OCI-LY7 (cell line): Measurements from ENCODE around the gene RGS19. TPM values are rescaled to one million over a fixed set of nuclear protein-coding genes. Genes with fewer than 3 reads are reported as not detected.

Source experiments
- BruUV-seq: library from RNA; stranded (reverse); fragments of 400-500 nt; replicated peaks from 2 replicates; lab custom pipeline; 2021; lab: Mats Ljungman, UMichigan
- CTCF ChIA-PET: fragments of 300-600 bp; sonication (Branson Sonifier 250); formaldehyde crosslinking; loops from one replicate; lab custom pipeline; 2022; ENCODE audit warnings: antibody characterized with exemption; ENCODE audit not compliant: unreplicated experiment; lab: Charles Lee
- POLR2A ChIA-PET: fragments of 300-600 bp; sonication (Branson Sonifier 250); formaldehyde crosslinking; loops from one replicate; lab custom pipeline; 2022; ENCODE audit warnings: antibody characterized with exemption; lab: Charles Lee
- DNase-seq: peaks from one replicate; pipeline ENCODE4 v3.0.0-alpha.2; 2015; ENCODE audit warnings: low spot score
- H2AFZ ChIP-seq: fragments of 200-600 bp; sonication (generic), shearing (Covaris generic); 2 replicates; pipeline ENCODE4 v1.6.1; 2014; ENCODE audit warnings: mild to moderate bottlenecking, antibody characterized with exemption, low read length, moderate library complexity
- H3K27ac ChIP-seq: fragments of 200-600 bp; sonication (generic); 2 replicates; pipeline ENCODE4 v1.5.1; 2014; ENCODE audit warnings: mixed run types, low read depth, mild to moderate bottlenecking, moderate library complexity, low read length, inconsistent platforms; ENCODE audit not compliant: poor library complexity, severe bottlenecking
- H3K36me3 ChIP-seq: fragments of 200-600 bp; sonication (generic); 2 replicates; pipeline ENCODE4 v1.6.1; 2014; ENCODE audit warnings: mild to moderate bottlenecking, antibody characterized with exemption, low read length, moderate library complexity, mixed read lengths; ENCODE audit not compliant: insufficient read depth
- H3K4me1 ChIP-seq: fragments of 200-600 bp; sonication (generic); 2 replicates; pipeline ENCODE4 v1.5.1; 2014; ENCODE audit warnings: mild to moderate bottlenecking, low read length; ENCODE audit not compliant: insufficient read depth, poor library complexity, severe bottlenecking
- H3K4me2 ChIP-seq: fragments of 200-600 bp; sonication (generic); 2 replicates; pipeline ENCODE4 v1.6.1; 2014; ENCODE audit warnings: mild to moderate bottlenecking, low read length
- H3K4me3 ChIP-seq: fragments of 200-600 bp; sonication (generic); 2 replicates; pipeline ENCODE4 v1.5.1; 2014; ENCODE audit warnings: mild to moderate bottlenecking, low read depth, low read length; ENCODE audit not compliant: poor library complexity, severe bottlenecking
- H3K79me2 ChIP-seq: fragments of 200-600 bp; sonication (generic); 2 replicates; pipeline ENCODE4 v1.6.1; 2016; ENCODE audit warnings: low read depth, mild to moderate bottlenecking, low read length, moderate library complexity, mixed read lengths; ENCODE audit not compliant: insufficient read depth
- H3K9me2 ChIP-seq: fragments of 200-600 bp; sonication (generic); 2 replicates; pipeline ENCODE4 v1.6.1; 2016; ENCODE audit warnings: mild to moderate bottlenecking, low read length, mixed read lengths; ENCODE audit not compliant: insufficient read depth
- H3K9me3 ChIP-seq: fragments of 200-600 bp; sonication (generic); 2 replicates; pipeline ENCODE4 v1.6.1; 2014; ENCODE audit warnings: mild to moderate bottlenecking, mixed run types, low read length, mixed read lengths
- H4K20me1 ChIP-seq: fragments of 200-600 bp; sonication (generic); 2 replicates; pipeline ENCODE4 v1.6.1; 2014; ENCODE audit warnings: mild to moderate bottlenecking, antibody characterized with exemption, low read length, moderate library complexity, mixed read lengths; ENCODE audit not compliant: insufficient read depth
- CTCF ChIP-seq: fragments of 200-600 bp; sonication (generic); conservative IDR thresholded peaks from 2 replicates; pipeline ENCODE4 v1.5.1; 2014; ENCODE audit warnings: mild to moderate bottlenecking, antibody characterized with exemption, low read length, moderate library complexity, mixed read lengths
- EZH2phosphoT487 ChIP-seq: fragments of 200-600 bp; sonication (generic); IDR thresholded peaks from 2 replicates; pipeline ENCODE4 v1.6.1; 2018; ENCODE audit warnings: low read depth, borderline replicate concordance, mild to moderate bottlenecking, mixed run types, antibody characterized with exemption, low read length, moderate library complexity, mixed read lengths
- intact Hi-C: fragments of 100-400 bp; cut with micrococcal nuclease; formaldehyde crosslinking; loops from one replicate; pipeline ENCODE4 v1.10.0; 2022; ENCODE audit not compliant: unreplicated experiment
- total RNA-seq, 2 experiments: library from RNA; depleted of rRNA in 1 of 2; stranded (reverse); fragments of >200 nt in 1 of 2; shearing (Covaris generic) in 1 of 2; gene quantifications; 2 replicates each; pipeline ENCODE4 v1.2.3, GENCODE V29; 2014 to 2022

Gene RGS19
- total RNA-seq, 2 experiments from 2014 or later = 69.4 to 106 TPM

GRCh38 chr20:64101731-64102621 is 22.7 kb upstream of the RGS19 start:
- H2AFZ ChIP-seq = peak overlapping the region; percentile 67; the same call in 1 of the 2 replicates
- CTCF ChIA-PET = interaction anchor here (0.6 kb wide), 2 partner anchors 42 to 141 kb away, joined by 4 to 6 read pairs; no protein-coding TSS in a partner anchor
- peak overlapping the region; percentile 71 for H3K4me2 ChIP-seq
- no peaks in the 10 kb centered on the region for H3K79me2 ChIP-seq
- peaks cover 37% of the 10 kb centered on the region for H3K4me1 ChIP-seq
- intact Hi-C loops = loop anchor here (2.0 kb wide), 1 partner anchor 23 kb away; the partner anchor contains the start of gene RGS19
- no peak overlapping the region for H3K27ac ChIP-seq
- peak overlapping the region; percentile 65 for H3K4me3 ChIP-seq
- H3K9me2 ChIP-seq = no peaks in the 10 kb centered on the region
- H3K9me3 ChIP-seq = no peaks in the 10 kb centered on the region
- no peaks in the 10 kb centered on the region for H3K36me3 ChIP-seq
- POLR2A ChIA-PET = no interaction called here
- TF ChIP-seq CTCF (peak; percentile 86), EZH2phosphoT487 (no peak)
- no peaks in the 10 kb centered on the region for H4K20me1 ChIP-seq
- peak; percentile 73 for DNase-seq
- BruUV-seq = no TSS peak

DNA sequence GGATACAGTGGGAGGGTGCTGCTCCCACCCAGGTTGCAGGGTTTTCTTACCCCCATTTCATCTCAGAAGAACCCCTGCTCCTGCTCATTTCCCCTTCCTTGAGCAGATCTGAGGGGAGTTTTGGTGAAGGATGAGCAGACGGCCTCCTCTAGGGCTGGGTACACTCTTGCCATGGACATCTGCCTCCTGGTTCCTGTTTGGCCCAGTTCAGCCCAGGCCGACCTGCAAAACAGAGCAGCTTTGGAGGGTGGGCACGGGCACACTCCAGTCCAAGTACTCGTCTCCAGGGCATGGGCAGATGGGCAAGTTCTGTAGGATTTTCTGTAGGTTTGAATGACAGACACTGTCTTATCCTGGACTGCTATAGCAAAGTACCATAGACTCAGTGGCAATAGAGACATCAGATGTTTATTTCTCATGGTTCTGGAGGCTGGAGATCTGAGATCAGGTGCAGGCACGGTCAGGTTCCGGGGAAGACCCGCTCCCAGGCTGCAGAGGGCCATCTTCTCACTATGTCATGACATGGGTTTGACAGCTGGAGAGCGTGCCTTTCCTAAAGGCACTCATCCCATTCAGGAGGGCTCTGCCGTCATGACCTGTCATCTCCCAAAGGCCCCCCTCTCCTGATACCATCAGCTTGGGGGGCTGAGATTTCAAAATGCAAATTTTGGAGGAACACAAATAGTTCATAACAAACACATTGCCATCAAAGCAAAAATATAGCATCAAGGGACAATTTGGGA is 21.8 kb upstream of the RGS19 start:
- TF ChIP-seq EZH2phosphoT487 (no peak), CTCF (no peak)
- DNase-seq = no peak
- H3K79me2 ChIP-seq = no peaks in the 10 kb centered on the region
- H3K9me3 ChIP-seq = no peaks in the 10 kb centered on the region
- H4K20me1 ChIP-seq = no peaks in the 10 kb centered on the region
- peak overlapping the region; percentile 73; the same call in 1 of the 2 replicates for H2AFZ ChIP-seq
- peak overlapping the region; percentile 60 for H3K27ac ChIP-seq
- ChIA-PET POLR2A (no interaction called here), CTCF (no interaction called here)
- no peaks in the 10 kb centered on the region for H3K36me3 ChIP-seq
- peak overlapping the region; percentile 71 for H3K4me2 ChIP-seq
- H3K4me1 ChIP-seq = peaks cover 36% of the 10 kb centered on the region
- H3K4me3 ChIP-seq = no peak overlapping the region
- H3K9me2 ChIP-seq = no peaks in the 10 kb centered on the region
- intact Hi-C loops = loop anchor here (2.0 kb wide), 1 partner anchor 22 kb away; the partner anchor contains the start of gene RGS19
- no TSS peak for BruUV-seq
